Measurements from ENCODE around the gene CACNB2. TPM values are rescaled to one million over a fixed set of nuclear protein-coding genes. Genes with fewer than 3 reads are reported as not detected.
A peak's percentile ranks its signal among the peaks of the same experiment; 100 is the strongest.

Gene CACNB2
- total and polyA plus RNA-seq, 2 of the 13 experiments (the other 11 are each of a cell fraction or from before 2014, with no cell fraction given), result not detected

- intact Hi-C loops (cut with micrococcal nuclease; ENCODE audit: unreplicated experiment) (loop anchor here (5.0 to 10.0 kb wide), 2 partner anchors 369 to 612 kb away; no protein-coding TSS in a partner anchor), in situ Hi-C loops (cut with HindIII; ENCODE audit: extremely low pct_ligation_motif_present, low pct_unique_long_range_greater_than_20kb) (loop anchor here (10.0 kb wide), 3 partner anchors 302 to 612 kb away; no protein-coding TSS in a partner anchor)
- FAIRE-seq (no peak), DNase-seq (ENCODE audit: low spot score) (peak; percentile 3), ATAC-seq (0 out of 3 replicates have a peak, but pooled peaks have one; percentile 34)
- CTCF ChIA-PET (ENCODE audit: low intra/inter-chr PET ratio, low total read pairs), result no interaction called here
- no peaks in the 10 kb centered on the region for H3K4me1 ChIP-seq (ENCODE audit: insufficient read depth, low read length)
- H4K20me1 ChIP-seq (ENCODE audit: insufficient read depth, low read length), result no peaks in the 10 kb centered on the region
- H3K9me3 ChIP-seq (ENCODE audit: low read length), result no peaks in the 10 kb centered on the region
- H3K27ac ChIP-seq (ENCODE audit: extremely low read length, insufficient read depth, low read length), result no peak overlapping the region
- H3K27me3 ChIP-seq (ENCODE audit: control insufficient read depth in 1 of 2, insufficient read depth in 2 of 2, low read length in 2 of 2), result 0 out of 5 replicates have a peak, but pooled peaks cover 0 to 1% of the 10 kb centered on the region in 2 experiments
- POLR2A ChIA-PET, result no interaction called here
- BruUV-seq (replicated peaks), result no TSS peak
- no peak overlapping the region for H3K9ac ChIP-seq (ENCODE audit: insufficient read depth, low read depth, low read length)
- WGBS (ENCODE audit: low lambda C conversion rate), result 0% methylated on average over 2 of the region's 2 CpGs
- H3K36me3 ChIP-seq (replicated peaks in 1 of 2; ENCODE audit: control insufficient read depth in 1 of 2, insufficient read depth in 2 of 2, low read length in 2 of 2), result no peaks in the 10 kb centered on the region
- no peak overlapping the region for H2AFZ ChIP-seq (ENCODE audit: low read length)
- TF ChIP-seq ZNF576 (CRISPR knock-in tag; IDR thresholded peaks at IDR 0.05) (no peak), ZFP41 (CRISPR knock-in tag; IDR thresholded peaks at IDR 0.05; ENCODE audit: borderline replicate concordance) (no peak), PRMT3 (CRISPR knock-in tag; IDR thresholded peaks at IDR 0.05; ENCODE audit: borderline replicate concordance, low read depth) (no peak), ZNF75D (CRISPR knock-in tag; IDR thresholded peaks at IDR 0.05; ENCODE audit: borderline replicate concordance) (no peak), STAG1 (CRISPR knock-in tag; IDR thresholded peaks at IDR 0.05) (peak; percentile 27), POGZ (CRISPR knock-in tag; IDR thresholded peaks at IDR 0.05) (no peak), CENPT (CRISPR knock-in tag; IDR thresholded peaks at IDR 0.05; ENCODE audit: low read depth) (no peak), ZNF512 (CRISPR knock-in tag; IDR thresholded peaks at IDR 0.05) (no peak), CTCF (CRISPR knock-in tag; IDR thresholded peaks at IDR 0.05) (peak; percentile 43)
- H3K4me3 ChIP-seq (replicated peaks in 1 of 3; ENCODE audit: insufficient read depth in 1 of 3, low read depth in 2 of 3, low read length in 3 of 3), result no peak overlapping the region
- no peaks in the 10 kb centered on the region for H3K79me2 ChIP-seq (ENCODE audit: insufficient read depth, low read length)
- no peak overlapping the region for H3K4me2 ChIP-seq (ENCODE audit: low read depth, low read length)
Measured at GRCh38 chr10:18216482-18216881, 76.3 kb downstream of the CACNB2 start.
